ENCODE data around the gene TNFAIP8. TPM values are rescaled to one million over a fixed set of nuclear protein-coding genes. Genes with fewer than 3 reads are reported as not detected.
"Not testable (repeated sequence)": the region's sequence is repeated elsewhere in the genome, so short reads cannot be mapped to it uniquely, and the experiment has no call there.

Gene TNFAIP8
- total RNA-seq, 6 experiments from 2014 or later, result 8.0 to 13.9 (median 10.5) TPM

DNA sequence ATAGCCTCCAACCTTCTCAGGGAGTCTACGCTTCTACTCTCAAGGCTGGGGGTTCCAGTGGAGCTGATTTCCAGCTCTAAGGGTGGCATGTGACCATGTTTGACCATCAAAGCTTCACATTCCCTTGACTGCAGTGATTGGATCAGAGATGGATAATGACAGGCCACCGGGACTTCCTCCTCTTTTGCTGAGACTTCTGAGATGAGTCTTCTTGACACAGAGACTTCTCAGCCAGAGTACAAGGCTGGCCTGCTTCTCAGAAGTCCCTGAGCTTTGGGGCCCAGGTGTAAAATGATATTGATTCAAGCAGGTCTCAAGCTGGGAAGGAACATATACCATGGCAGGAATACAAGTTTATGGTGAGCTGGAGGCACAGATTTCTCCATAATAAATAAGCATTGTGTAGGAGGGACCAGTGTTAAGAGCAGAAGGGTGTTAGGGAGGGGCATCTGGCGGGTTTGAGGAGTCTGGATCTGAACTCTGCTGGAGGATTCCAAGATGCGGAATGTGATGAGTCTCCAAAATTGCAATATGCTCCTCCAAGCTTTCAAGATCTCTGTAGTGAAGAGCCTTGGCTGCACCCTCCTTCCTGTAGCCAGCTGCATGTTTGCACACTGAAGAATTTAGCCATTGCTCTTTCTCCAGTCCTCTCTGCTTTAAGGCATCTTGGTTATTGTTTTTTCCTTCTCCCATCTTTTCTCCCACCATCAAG, 54.8 kb downstream of the TNFAIP8 start:
- no peak overlapping the region for H3K27ac Mint-ChIP-seq
- TF ChIP-seq, protein P1, sequence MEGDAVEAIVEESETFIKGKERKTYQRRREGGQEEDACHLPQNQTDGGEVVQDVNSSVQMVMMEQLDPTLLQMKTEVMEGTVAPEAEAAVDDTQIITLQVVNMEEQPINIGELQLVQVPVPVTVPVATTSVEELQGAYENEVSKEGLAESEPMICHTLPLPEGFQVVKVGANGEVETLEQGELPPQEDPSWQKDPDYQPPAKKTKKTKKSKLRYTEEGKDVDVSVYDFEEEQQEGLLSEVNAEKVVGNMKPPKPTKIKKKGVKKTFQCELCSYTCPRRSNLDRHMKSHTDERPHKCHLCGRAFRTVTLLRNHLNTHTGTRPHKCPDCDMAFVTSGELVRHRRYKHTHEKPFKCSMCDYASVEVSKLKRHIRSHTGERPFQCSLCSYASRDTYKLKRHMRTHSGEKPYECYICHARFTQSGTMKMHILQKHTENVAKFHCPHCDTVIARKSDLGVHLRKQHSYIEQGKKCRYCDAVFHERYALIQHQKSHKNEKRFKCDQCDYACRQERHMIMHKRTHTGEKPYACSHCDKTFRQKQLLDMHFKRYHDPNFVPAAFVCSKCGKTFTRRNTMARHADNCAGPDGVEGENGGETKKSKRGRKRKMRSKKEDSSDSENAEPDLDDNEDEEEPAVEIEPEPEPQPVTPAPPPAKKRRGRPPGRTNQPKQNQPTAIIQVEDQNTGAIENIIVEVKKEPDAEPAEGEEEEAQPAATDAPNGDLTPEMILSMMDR (IDR thresholded peaks at IDR 0.05), result no peak
- H3K4me3 Mint-ChIP-seq, result peak overlapping the region; percentile 91
- H3K27me3 Mint-ChIP-seq (ENCODE audit: insufficient read depth), result peaks cover 9% of the 10 kb centered on the region
- peaks cover 17% of the 10 kb centered on the region for H3K4me1 Mint-ChIP-seq (ENCODE audit: low read depth)
- peaks cover 4% of the 10 kb centered on the region; the same call in 1 of the 2 replicates for H3K9me3 Mint-ChIP-seq
- DNase-seq, result no peak
- H3K36me3 Mint-ChIP-seq (ENCODE audit: low read depth), result no peaks in the 10 kb centered on the region

DNA sequence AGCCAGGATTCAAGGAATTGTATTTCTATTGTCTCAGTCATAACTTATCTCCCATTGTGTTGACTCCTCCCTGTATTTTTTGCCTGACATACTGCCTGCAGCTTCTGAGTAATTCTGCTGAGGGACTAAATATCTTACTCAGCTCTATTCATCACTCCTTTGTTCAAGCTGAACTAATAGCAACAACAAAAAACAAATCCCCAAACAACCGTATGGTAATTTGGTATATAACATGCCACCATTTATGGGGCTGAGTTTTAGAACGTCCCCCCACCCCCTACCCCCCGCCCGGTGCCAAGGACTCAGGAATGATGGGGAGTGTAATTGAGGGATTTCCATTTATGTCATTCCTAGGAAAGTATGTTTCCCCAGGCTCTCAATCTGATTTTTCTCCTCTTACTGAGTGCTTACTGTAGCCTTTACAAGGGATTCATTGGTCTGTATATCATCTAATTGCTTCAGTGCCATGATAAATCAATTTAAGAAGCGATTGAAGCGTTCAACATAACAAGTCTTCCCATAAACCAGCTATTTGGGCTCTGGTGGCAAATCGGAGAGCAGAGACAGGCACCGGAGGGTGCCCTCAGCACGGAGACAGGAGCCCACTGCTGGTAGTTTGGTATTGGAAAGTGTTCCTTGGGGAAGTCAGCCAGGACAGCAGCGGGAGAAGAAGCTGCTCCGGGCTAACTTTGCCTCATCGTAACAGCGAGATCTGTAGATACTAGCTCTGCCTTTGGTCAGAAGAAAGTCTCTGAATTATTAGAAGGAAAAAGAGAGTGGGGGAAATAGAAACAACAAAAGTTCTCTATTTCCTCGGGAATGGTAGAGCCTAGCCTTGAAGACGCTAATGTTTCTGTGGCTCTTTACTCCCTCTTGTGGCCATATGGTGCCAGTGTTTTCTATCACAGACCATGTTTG, 55.8 kb downstream of the TNFAIP8 start:
- Mint-ChIP-seq H3K9me3 (peaks cover 4% of the 10 kb centered on the region; the same call in 1 of the 2 replicates), H3K4me1 (ENCODE audit: low read depth) (peaks cover 17% of the 10 kb centered on the region), H3K4me3 (peak overlapping the region; percentile 91), H3K27me3 (ENCODE audit: insufficient read depth) (peaks cover 9% of the 10 kb centered on the region), H3K36me3 (ENCODE audit: low read depth) (no peaks in the 10 kb centered on the region), H3K27ac (peak overlapping the region; percentile 87)
- TF ChIP-seq, protein P1 (IDR thresholded peaks at IDR 0.05), result peak; percentile 98
- peak; percentile 75 for DNase-seq

DNA sequence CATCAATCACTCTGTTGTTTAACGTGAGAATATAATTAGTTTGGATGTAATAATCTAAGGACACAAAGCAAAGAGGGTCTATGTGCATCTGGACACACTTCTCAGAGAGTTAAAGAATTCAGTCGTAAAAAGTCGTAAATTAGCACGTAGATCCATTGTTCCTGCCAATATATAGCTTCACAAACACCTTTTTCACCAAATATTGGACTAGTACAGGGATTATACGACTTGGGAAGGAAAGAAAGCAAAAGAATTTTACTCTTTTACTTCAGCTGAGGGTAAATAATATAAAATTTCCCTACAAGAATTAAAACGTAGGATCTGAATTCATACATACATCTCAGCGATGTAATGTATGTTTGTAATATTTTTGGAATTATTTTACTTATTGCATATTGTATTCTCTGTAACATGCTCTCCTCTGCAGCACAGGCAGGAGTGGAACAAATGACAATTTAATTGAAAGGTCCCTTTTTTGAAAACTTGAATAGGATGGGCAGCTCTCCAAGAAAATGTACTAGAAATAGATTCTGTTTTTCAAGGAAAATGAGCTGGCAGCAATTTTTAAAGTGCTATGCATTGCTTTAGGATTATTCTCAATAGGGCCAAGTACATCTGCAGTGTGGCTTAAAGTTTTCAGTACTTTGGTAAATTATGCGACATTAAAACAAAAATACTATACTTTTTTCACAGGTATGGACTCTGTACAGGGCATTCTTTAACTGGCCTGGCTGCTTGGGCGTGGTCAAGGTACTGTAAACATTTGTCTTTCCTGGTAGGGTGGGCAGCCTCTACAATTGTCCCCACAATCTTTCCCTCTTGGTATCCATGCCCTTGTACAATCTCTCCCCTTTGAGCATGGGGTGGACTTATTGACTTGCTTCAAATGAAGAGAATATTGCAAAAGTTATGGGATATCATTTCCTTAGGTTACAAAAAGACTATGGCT, 56.7 kb downstream of the TNFAIP8 start:
- peaks cover 9% of the 10 kb centered on the region for H3K27me3 Mint-ChIP-seq (ENCODE audit: insufficient read depth)
- no peak overlapping the region; the same call in 1 of the 2 replicates for H3K4me3 Mint-ChIP-seq
- H3K27ac Mint-ChIP-seq, result no peak overlapping the region; the same call in 1 of the 2 replicates
- no peak for DNase-seq
- TF ChIP-seq, protein P1 (IDR thresholded peaks at IDR 0.05), result peak; percentile 10
- H3K36me3 Mint-ChIP-seq (ENCODE audit: low read depth), result no peaks in the 10 kb centered on the region
- H3K4me1 Mint-ChIP-seq (ENCODE audit: low read depth), result peaks cover 26% of the 10 kb centered on the region
- peaks cover 4% of the 10 kb centered on the region; the same call in 1 of the 2 replicates for H3K9me3 Mint-ChIP-seq

- H3K4me3 Mint-ChIP-seq; H3K36me3 Mint-ChIP-seq (ENCODE audit: low read depth); H3K9me3 Mint-ChIP-seq; H3K27ac Mint-ChIP-seq; DNase-seq; H3K27me3 Mint-ChIP-seq (ENCODE audit: insufficient read depth): not testable (repeated sequence)
- peaks cover 41% of the 10 kb centered on the region for H3K4me1 Mint-ChIP-seq (ENCODE audit: low read depth)
These were observed 58.4 kb downstream of the TNFAIP8 start for GRCh38 chr5:119414124-119414734.

GRCh38 chr5:119417891-119418605, 62.2 kb downstream of the TNFAIP8 start:
- Mint-ChIP-seq H3K27me3 (ENCODE audit: insufficient read depth) (peaks cover 7% of the 10 kb centered on the region), H3K36me3 (ENCODE audit: low read depth) (no peaks in the 10 kb centered on the region), H3K4me3 (peak overlapping the region; percentile 3; the same call in 1 of the 2 replicates), H3K27ac (no peak overlapping the region), H3K9me3 (peaks cover 4% of the 10 kb centered on the region; the same call in 1 of the 2 replicates), H3K4me1 (ENCODE audit: low read depth) (peaks cover 24% of the 10 kb centered on the region)
- peak; percentile 68 for DNase-seq
- TF ChIP-seq, protein P1 (IDR thresholded peaks at IDR 0.05), result no peak

Data from HFFc6 (cell line).